ENCODE data around the gene DAP. TPM values are rescaled to one million over a fixed set of nuclear protein-coding genes. Genes with fewer than 3 reads are reported as not detected.
A peak's percentile ranks its signal among the peaks of the same experiment; 100 is the strongest.
"Not testable (repeated sequence)": the region's sequence is repeated elsewhere in the genome, so short reads cannot be mapped to it uniquely, and the experiment has no call there.

The DAP gene
- total RNA-seq, 1 experiment from 2014 or later: 108 TPM

- DNase-seq (ENCODE audit: low read depth, low spot score) (no peak), ATAC-seq (no peak)
- TF ChIP-seq, protein P1, sequence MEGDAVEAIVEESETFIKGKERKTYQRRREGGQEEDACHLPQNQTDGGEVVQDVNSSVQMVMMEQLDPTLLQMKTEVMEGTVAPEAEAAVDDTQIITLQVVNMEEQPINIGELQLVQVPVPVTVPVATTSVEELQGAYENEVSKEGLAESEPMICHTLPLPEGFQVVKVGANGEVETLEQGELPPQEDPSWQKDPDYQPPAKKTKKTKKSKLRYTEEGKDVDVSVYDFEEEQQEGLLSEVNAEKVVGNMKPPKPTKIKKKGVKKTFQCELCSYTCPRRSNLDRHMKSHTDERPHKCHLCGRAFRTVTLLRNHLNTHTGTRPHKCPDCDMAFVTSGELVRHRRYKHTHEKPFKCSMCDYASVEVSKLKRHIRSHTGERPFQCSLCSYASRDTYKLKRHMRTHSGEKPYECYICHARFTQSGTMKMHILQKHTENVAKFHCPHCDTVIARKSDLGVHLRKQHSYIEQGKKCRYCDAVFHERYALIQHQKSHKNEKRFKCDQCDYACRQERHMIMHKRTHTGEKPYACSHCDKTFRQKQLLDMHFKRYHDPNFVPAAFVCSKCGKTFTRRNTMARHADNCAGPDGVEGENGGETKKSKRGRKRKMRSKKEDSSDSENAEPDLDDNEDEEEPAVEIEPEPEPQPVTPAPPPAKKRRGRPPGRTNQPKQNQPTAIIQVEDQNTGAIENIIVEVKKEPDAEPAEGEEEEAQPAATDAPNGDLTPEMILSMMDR (IDR thresholded peaks at IDR 0.05): no peak
- TF ChIP-seq REST (IDR thresholded peaks at IDR 0.05; ENCODE audit: insufficient read depth in 1 of 2, low read depth in 2 of 2, low read length in 1 of 2): no peak
- TF ChIP-seq SIN3A (IDR thresholded peaks at IDR 0.05; ENCODE audit: borderline replicate concordance, insufficient read depth, low read depth, low read length): no peak
- no peak for TF ChIP-seq POLR2AphosphoS5 (IDR thresholded peaks at IDR 0.05; ENCODE audit: low read depth, low read length)
- TF ChIP-seq TCF7L2 (IDR thresholded peaks at IDR 0.05; ENCODE audit: low read depth, low read length): no peak
- no peaks in the 10 kb centered on the region for H3K36me3 ChIP-seq (ENCODE audit: control insufficient read depth, insufficient read depth, low read length)
- POLR2A ChIA-PET: no interaction called here
- H3K9me3 ChIP-seq (ENCODE audit: control insufficient read depth, insufficient read depth, low read depth, low read length): no peaks in the 10 kb centered on the region
- in situ Hi-C loops (cut with HindIII; ENCODE audit: low pct_unique_long_range_greater_than_20kb, low sequenced_read_pairs) (no loop called here), intact Hi-C loops (cut with micrococcal nuclease; ENCODE audit: unreplicated experiment) (no loop called here)
- CTCF ChIA-PET: no interaction called here
- no TSS peak for BruUV-seq (replicated peaks)
- H3K27ac ChIP-seq (ENCODE audit: low read length): no peak overlapping the region
- no peaks in the 10 kb centered on the region for H3K27me3 ChIP-seq (ENCODE audit: control insufficient read depth, insufficient read depth, low read length)
- no peak overlapping the region for H3K4me3 ChIP-seq (ENCODE audit: low read depth in 2 of 2, low read length in 2 of 2)
- H3K4me1 ChIP-seq (ENCODE audit: control insufficient read depth, insufficient read depth, low read length): peaks cover 19% of the 10 kb centered on the region
Observed at GRCh38 chr5:10665799-10666198, 95.2 kb downstream of the DAP start.

GRCh38 chr5:10664180-10664769 lies 96.8 kb downstream of the DAP start:
- H3K4me3 ChIP-seq (ENCODE audit: low read depth in 2 of 2, low read length in 2 of 2); ATAC-seq; in situ Hi-C loops (cut with HindIII; ENCODE audit: low pct_unique_long_range_greater_than_20kb, low sequenced_read_pairs); H3K9me3 ChIP-seq (ENCODE audit: control insufficient read depth, insufficient read depth, low read depth, low read length); H3K27ac ChIP-seq (ENCODE audit: low read length); H3K27me3 ChIP-seq (ENCODE audit: control insufficient read depth, insufficient read depth, low read length); POLR2A ChIA-PET; DNase-seq (ENCODE audit: low read depth, low spot score); BruUV-seq (replicated peaks); H3K36me3 ChIP-seq (ENCODE audit: control insufficient read depth, insufficient read depth, low read length); intact Hi-C loops (cut with micrococcal nuclease; ENCODE audit: unreplicated experiment): not testable (repeated sequence)
- CTCF ChIA-PET: interaction anchor here (0.6 to 0.7 kb wide), 2 partner anchors 29 to 412 kb away, joined by 3 to 4 read pairs; no protein-coding TSS in a partner anchor
- H3K4me1 ChIP-seq (ENCODE audit: control insufficient read depth, insufficient read depth, low read length): peaks cover 19% of the 10 kb centered on the region

DNA sequence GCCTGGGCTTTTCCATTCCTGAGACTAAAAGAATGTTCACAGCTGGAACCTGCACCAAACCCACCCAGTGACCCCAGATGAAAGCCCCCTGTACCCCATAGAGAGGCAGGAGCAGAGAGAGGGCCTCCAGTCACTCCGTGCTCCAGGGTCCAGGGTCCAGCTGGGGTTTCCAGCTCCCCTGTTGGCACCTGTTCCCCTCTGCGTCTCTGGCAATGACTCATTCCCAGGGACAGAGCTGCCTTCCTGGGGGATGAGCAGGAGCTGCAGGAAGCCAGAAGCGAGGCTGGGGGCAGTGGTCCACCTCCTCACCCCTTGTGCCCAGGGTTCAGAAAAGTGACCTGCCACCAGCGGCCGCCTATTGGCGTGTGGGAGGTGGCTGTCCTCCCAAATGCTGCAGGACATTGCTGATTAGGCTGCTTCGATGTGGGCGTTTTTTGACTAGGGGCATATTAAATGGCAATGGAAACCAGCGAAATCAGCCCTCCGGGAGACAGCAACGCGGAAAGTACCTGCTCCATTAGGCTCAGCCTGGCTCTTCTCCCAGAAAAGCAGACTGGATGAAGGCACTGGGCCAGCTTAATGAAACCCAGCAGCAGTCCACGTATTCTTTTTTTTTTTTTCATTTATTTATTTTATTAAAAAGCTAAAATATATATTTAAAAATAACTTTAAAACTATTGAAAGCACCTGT lies 97.4 kb downstream of the DAP start:
- ChIA-PET POLR2A (no interaction called here), CTCF (interaction anchor here (0.6 to 0.7 kb wide), 2 partner anchors 28 to 412 kb away, joined by 3 to 4 read pairs; no protein-coding TSS in a partner anchor)
- Histone ChIP-seq H3K4me3 (ENCODE audit: low read depth in 2 of 2, low read length in 2 of 2) (peak overlapping the region in 1 of 2 experiments; percentile 30; a peak in 2 of 4 replicates), H3K27me3 (ENCODE audit: control insufficient read depth, insufficient read depth, low read length) (no peaks in the 10 kb centered on the region), H3K27ac (ENCODE audit: low read length) (peak overlapping the region; percentile 64), H3K36me3 (ENCODE audit: control insufficient read depth, insufficient read depth, low read length) (no peaks in the 10 kb centered on the region), H3K9me3 (ENCODE audit: control insufficient read depth, insufficient read depth, low read depth, low read length) (no peaks in the 10 kb centered on the region), H3K4me1 (ENCODE audit: control insufficient read depth, insufficient read depth, low read length) (peaks cover 19% of the 10 kb centered on the region)
- peak; percentile 66 for ATAC-seq
- no TSS peak for BruUV-seq (replicated peaks)
- intact Hi-C loops (cut with micrococcal nuclease; ENCODE audit: unreplicated experiment): no loop called here
- no peak for TF ChIP-seq TCF7L2 (IDR thresholded peaks at IDR 0.05; ENCODE audit: low read depth, low read length)
- TF ChIP-seq, protein P1 (IDR thresholded peaks at IDR 0.05): no peak
- no peak for TF ChIP-seq POLR2AphosphoS5 (IDR thresholded peaks at IDR 0.05; ENCODE audit: low read depth, low read length)
- TF ChIP-seq SIN3A (IDR thresholded peaks at IDR 0.05; ENCODE audit: borderline replicate concordance, insufficient read depth, low read depth, low read length): no peak
- no peak for TF ChIP-seq REST (IDR thresholded peaks at IDR 0.05; ENCODE audit: insufficient read depth in 1 of 2, low read depth in 2 of 2, low read length in 1 of 2)
- no peak for DNase-seq (ENCODE audit: low read depth, low spot score)
- in situ Hi-C loops (cut with HindIII; ENCODE audit: low pct_unique_long_range_greater_than_20kb, low sequenced_read_pairs): no loop called here
